NCI-H524 (cell line): ENCODE measurements around the gene ASB16.
"Not testable (repeated sequence)": the region's sequence is repeated elsewhere in the genome, so short reads cannot be mapped to it uniquely, and the experiment has no call there.

Experiments
- DNase-seq, 2 experiments: peaks; one replicate each; lab custom pipeline; 2025; lab: John Stamatoyannopoulos, UW

The ASB16 gene

GRCh38 chr17:44147812-44148211 lies 22.7 kb upstream of the ASB16 start:
- no peak for DNase-seq

- DNase-seq = not testable (repeated sequence)
These were observed 21.4 kb upstream of the ASB16 start for GRCh38 chr17:44149066-44149465.

- DNase-seq = no peak
These were observed 20.7 kb upstream of the ASB16 start for GRCh38 chr17:44149750-44150329.

- DNase-seq = no peak
These were observed 17.6 kb upstream of the ASB16 start for GRCh38 chr17:44152875-44153274.

- DNase-seq = peak; percentile 93 to 97
These were observed 15.0 kb upstream of the ASB16 start for GRCh38 chr17:44155488-44155887.

GRCh38 chr17:44159519-44160210 lies 10.8 kb upstream of the ASB16 start:
- no peak for DNase-seq

GRCh38 chr17:44164476-44164875 lies 6.0 kb upstream of the ASB16 start:
- no peak for DNase-seq

- no peak for DNase-seq
These were observed 3.2 kb upstream of the ASB16 start for GRCh38 chr17:44167181-44167861.

GRCh38 chr17:44170135-44170498 lies 387 bp upstream of the ASB16 start:
- no peak for DNase-seq

- DNase-seq = no peak
These were observed 1.5 kb downstream of the ASB16 start for GRCh38 chr17:44171931-44172455.

- no peak for DNase-seq
These were observed 3.9 kb downstream of the ASB16 start for GRCh38 chr17:44174427-44174826.

- DNase-seq = no peak
These were observed 5.8 kb downstream of the ASB16 start for GRCh38 chr17:44176257-44176656.

- no peak for DNase-seq
These were observed 6.4 kb downstream of the ASB16 start for GRCh38 chr17:44176671-44177501.

- DNase-seq = no peak
These were observed 7.1 kb downstream of the ASB16 start for GRCh38 chr17:44177640-44178039.

GRCh38 chr17:44178133-44178532 lies 7.6 kb downstream of the ASB16 start:
- no peak for DNase-seq

- no peak for DNase-seq
These were observed 12.5 kb downstream of the ASB16 start for GRCh38 chr17:44183024-44183423.

GRCh38 chr17:44184212-44184810 lies 13.8 kb downstream of the ASB16 start:
- no peak for DNase-seq

- peak; percentile 99 to 100 for DNase-seq
These were observed 16.0 kb downstream of the ASB16 start, which contains the start of gene TMUB2 for GRCh38 chr17:44186307-44187130. TSS of gene TMUB2 (plus strand) at chr17:44186972. CDS start at chr17:44187709, 737 bp downstream.

- no peak for DNase-seq
These were observed 16.8 kb downstream of the ASB16 start for GRCh38 chr17:44187131-44187899.
